HCT116 (cell line): Measurements from ENCODE around the gene CAV2.

Source experiments
- CTCF ChIP-seq, 3 experiments: fragments of 200-600 bp in 1 of 3; sonication (generic) in 1 of 3; IDR thresholded peaks in 2 of 3; conservative IDR thresholded peaks in 1 of 3; 2 replicates each; pipeline ENCODE4 v1.5.1; 2012 to 2017; ENCODE audit warnings: low read depth in 2 of 3, low read length in 2 of 3, antibody characterized with exemption in 1 of 3, borderline replicate concordance in 1 of 3, control low read depth in 1 of 3, mild to moderate bottlenecking in 1 of 3, mixed read lengths in 1 of 3, mixed run types in 1 of 3, moderate library complexity in 1 of 3; ENCODE audit not compliant: insufficient read depth in 1 of 3
- JUND ChIP-seq: IDR thresholded peaks from 2 replicates; pipeline ENCODE4 v1.6.1; 2012
- MAX ChIP-seq: IDR thresholded peaks from 2 replicates; pipeline ENCODE4 v1.6.1; 2012
- POLR2A ChIP-seq: IDR thresholded peaks from 2 replicates; pipeline ENCODE4 v1.7.0; 2011; ENCODE audit warnings: borderline replicate concordance; ENCODE audit not compliant: insufficient read depth, insufficient read length; ENCODE audit errors: extremely low read depth
- REST ChIP-seq: IDR thresholded peaks from 2 replicates; pipeline ENCODE4 v1.6.1; 2012; ENCODE audit warnings: low read depth
- SP1 ChIP-seq: IDR thresholded peaks from 2 replicates; pipeline ENCODE4 v1.6.1; 2012; ENCODE audit warnings: low read depth
- ZNF274 ChIP-seq: fragments of 200-500 bp; sonication (Bioruptor generic); IDR thresholded peaks from 2 replicates; pipeline ENCODE4 v1.6.1; 2014; ENCODE audit warnings: mild to moderate bottlenecking, low read depth, low read length, inconsistent platforms

- no peak for TF ChIP-seq CTCF (IDR thresholded peaks at IDR 0.05 in 2 of 3, conservative IDR thresholded peaks at IDR 0.05 in 1 of 3; ENCODE audit: borderline replicate concordance in 1 of 3, insufficient read depth in 1 of 3, low read depth in 2 of 3, low read length in 2 of 3)
- TF ChIP-seq POLR2A = no peak
- no peak for TF ChIP-seq MAX
- TF ChIP-seq SP1 = 0 out of 2 replicates have a peak, but pooled peaks have one; percentile 2
- TF ChIP-seq ZNF274 = no peak
- no peak for TF ChIP-seq JUND
- TF ChIP-seq REST = no peak
Measured at GRCh38 chr7:116477625-116478024, 21.9 kb upstream of the CAV2 start.
